ENCODE measurements around the gene JARID2.

DNA sequence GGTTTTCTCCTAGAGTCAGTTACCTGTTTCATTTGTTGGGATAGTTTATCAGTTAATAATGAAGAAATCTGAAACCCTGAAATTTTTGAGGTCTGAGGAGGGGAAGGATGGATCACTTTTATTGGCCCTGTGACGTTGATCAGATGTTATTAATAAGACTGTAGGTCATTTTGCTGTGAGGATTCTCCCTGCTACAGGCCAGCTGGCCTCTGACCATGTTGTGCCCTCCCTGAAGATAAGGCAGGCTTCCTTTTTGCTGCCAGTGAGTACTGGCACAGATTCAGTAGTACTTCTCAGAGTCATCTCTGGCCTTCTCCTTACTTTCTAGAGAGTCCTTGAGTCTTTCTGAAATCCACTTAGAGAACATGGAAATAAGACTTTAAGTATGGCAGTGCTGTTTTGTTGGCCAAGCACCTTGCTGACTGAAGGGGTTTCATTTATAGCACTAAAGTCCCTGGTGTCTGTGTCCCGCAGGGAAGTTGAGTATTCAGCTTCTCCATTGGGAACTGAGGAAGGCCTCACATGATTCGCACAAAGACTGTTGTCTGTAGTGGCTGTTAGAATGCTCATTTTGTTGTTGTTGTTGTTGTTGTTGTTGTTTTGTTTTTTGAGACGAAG is 214.3 kb downstream of the JARID2 start:
- TF ChIP-seq CTCF (IDR thresholded peaks at IDR 0.05) (no peak), EP300 (IDR thresholded peaks at IDR 0.05) (no peak), POLR2AphosphoS5 (IDR thresholded peaks at IDR 0.05) (no peak)

Measured in suprapubic skin (tissue), 4 donors.